C4-2B (cell line): ENCODE results near the gene CMBL.

Source experiments
- ZFX ChIP-seq: fragments of 450-650 bp; IDR thresholded peaks from 2 replicates; pipeline ENCODE4 v1.6.1; 2017
- TF ChIP-seq, protein P1 (sequence below): fragments of 450-650 bp; conservative IDR thresholded peaks from 2 replicates; pipeline ENCODE4 v1.5.1; 2017; ENCODE audit warnings: mild to moderate bottlenecking

GRCh38 chr5:10319202-10319851, 11.6 kb upstream of the CMBL start:
- TF ChIP-seq, protein P1, sequence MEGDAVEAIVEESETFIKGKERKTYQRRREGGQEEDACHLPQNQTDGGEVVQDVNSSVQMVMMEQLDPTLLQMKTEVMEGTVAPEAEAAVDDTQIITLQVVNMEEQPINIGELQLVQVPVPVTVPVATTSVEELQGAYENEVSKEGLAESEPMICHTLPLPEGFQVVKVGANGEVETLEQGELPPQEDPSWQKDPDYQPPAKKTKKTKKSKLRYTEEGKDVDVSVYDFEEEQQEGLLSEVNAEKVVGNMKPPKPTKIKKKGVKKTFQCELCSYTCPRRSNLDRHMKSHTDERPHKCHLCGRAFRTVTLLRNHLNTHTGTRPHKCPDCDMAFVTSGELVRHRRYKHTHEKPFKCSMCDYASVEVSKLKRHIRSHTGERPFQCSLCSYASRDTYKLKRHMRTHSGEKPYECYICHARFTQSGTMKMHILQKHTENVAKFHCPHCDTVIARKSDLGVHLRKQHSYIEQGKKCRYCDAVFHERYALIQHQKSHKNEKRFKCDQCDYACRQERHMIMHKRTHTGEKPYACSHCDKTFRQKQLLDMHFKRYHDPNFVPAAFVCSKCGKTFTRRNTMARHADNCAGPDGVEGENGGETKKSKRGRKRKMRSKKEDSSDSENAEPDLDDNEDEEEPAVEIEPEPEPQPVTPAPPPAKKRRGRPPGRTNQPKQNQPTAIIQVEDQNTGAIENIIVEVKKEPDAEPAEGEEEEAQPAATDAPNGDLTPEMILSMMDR: no peak
- no peak for TF ChIP-seq ZFX
